T-cell (primary cell): ENCODE measurements around the gene RPL32. TPM values are rescaled to one million over a fixed set of nuclear protein-coding genes. Genes with fewer than 3 reads are reported as not detected.

Experiments
- ATAC-seq, 4 experiments: fragments of 200-7000 bp in 3 of 4; fragments of 150-1000 bp in 1 of 4; cut with Tn5 transposase; replicated peaks in 1 of 4; 1 replicate in 3 of 4; 2 replicates in 1 of 4; pipeline ENCODE4 v1.10.0; 2021; ENCODE audit warnings: moderate library complexity in 3 of 4, mild to moderate bottlenecking in 2 of 4, moderate number of reproducible peaks in 1 of 4
- CTCF ChIA-PET, 2 donors: fragments of 300-600 bp; sonication (Branson Sonifier 250); formaldehyde crosslinking; loops; one replicate each; lab custom pipeline; 2022; ENCODE audit warnings: antibody characterized with exemption in 2 of 2; lab: Charles Lee
- POLR2A ChIA-PET, 2 donors: fragments of 300-600 bp; sonication (Branson Sonifier 250); formaldehyde crosslinking; loops; one replicate each; lab custom pipeline; 2022; ENCODE audit warnings: antibody characterized with exemption in 2 of 2; lab: Charles Lee
- DNase-seq, 35 experiments: peaks; one replicate each; pipeline versions ENCODE4 v3.0.0 to v3.0.0-alpha.2; 2013 to 2023
- H3K27ac ChIP-seq: one replicate; pipeline ENCODE4 v1.5.1; 2013; ENCODE audit warnings: low read length
- H3K27me3 ChIP-seq, 2 experiments: replicated peaks in 1 of 2; 1 replicate in 1 of 2; 2 replicates in 1 of 2; pipeline versions ENCODE4 v1.6.1 to v1.7.0; 2013; ENCODE audit warnings: low read length in 1 of 2, mixed read lengths in 1 of 2; ENCODE audit not compliant: control insufficient read depth in 2 of 2, insufficient read depth in 2 of 2; ENCODE audit errors: extremely low read depth in 1 of 2
- H3K36me3 ChIP-seq, 2 donors: 1 replicate in 1 of 2; 2 replicates in 1 of 2; pipeline versions ENCODE4 v1.6.1 to v1.7.0; 2013; ENCODE audit warnings: low read length in 1 of 2; ENCODE audit not compliant: control insufficient read depth in 2 of 2, insufficient read depth in 1 of 2; ENCODE audit errors: extremely low read depth in 1 of 2
- H3K4me1 ChIP-seq, 2 experiments: 1 replicate in 1 of 2; 2 replicates in 1 of 2; pipeline versions ENCODE4 v1.6.1 to v1.7.0; 2013; ENCODE audit warnings: low read length in 2 of 2, mixed read lengths in 1 of 2; ENCODE audit not compliant: insufficient read depth in 2 of 2, control insufficient read depth in 1 of 2; ENCODE audit errors: extremely low read depth in 1 of 2
- H3K4me3 ChIP-seq, 2 donors: 1 replicate in 1 of 2; 2 replicates in 1 of 2; pipeline versions ENCODE4 v1.5.1 to v1.7.0; 2013; ENCODE audit warnings: mild to moderate bottlenecking in 2 of 2, low read length in 1 of 2, moderate library complexity in 1 of 2; ENCODE audit not compliant: control insufficient read depth in 1 of 2; ENCODE audit errors: extremely low read depth in 1 of 2
- H3K9me3 ChIP-seq: 2 replicates; pipeline ENCODE4 v1.7.0; 2013
- H3K27ac Mint-ChIP-seq, 2 donors: one replicate each; pipeline ENCODE4 v1.8.0; 2020 to 2021; ENCODE audit warnings: mild to moderate bottlenecking in 2 of 2, mixed read lengths in 2 of 2
- H3K27me3 Mint-ChIP-seq, 2 donors: one replicate each; pipeline ENCODE4 v1.8.0; 2021 to 2022; ENCODE audit warnings: mixed read lengths in 2 of 2
- H3K36me3 Mint-ChIP-seq: one replicate; pipeline ENCODE4 v1.8.0; 2021; ENCODE audit warnings: mixed read lengths
- H3K4me1 Mint-ChIP-seq, 3 donors: one replicate each; pipeline ENCODE4 v1.8.0; 2020 to 2022; ENCODE audit warnings: mixed read lengths in 3 of 3, mild to moderate bottlenecking in 1 of 3
- H3K4me3 Mint-ChIP-seq, 3 donors: one replicate each; pipeline ENCODE4 v1.8.0; 2020 to 2022; ENCODE audit warnings: mild to moderate bottlenecking in 3 of 3, mixed read lengths in 3 of 3, moderate library complexity in 3 of 3
- H3K9me3 Mint-ChIP-seq, 3 donors: one replicate each; pipeline ENCODE4 v1.8.0; 2020 to 2022; ENCODE audit warnings: mixed read lengths in 3 of 3
- WGBS: methylation state at CpG from one replicate; pipeline ENCODE4 v1.1.5; 2013; ENCODE audit warnings: missing lambda C conversion rate; ENCODE audit not compliant: insufficient coverage; 5-methylcytosine and 5-hydroxymethylcytosine counted together
- total RNA-seq, 35 experiments: library from RNA in 6 of 35; stranded (reverse) in 6 of 35; fragments of 120-200 nt in 1 of 35; gene quantifications; one replicate each; pipeline versions ENCODE4 v1.2.1 to v1.2.4 and lab custom pipeline; 2013 to 2026

Gene RPL32
- total RNA-seq, 5 donors from 2014 or later (not counting 1 experiment from before 2014, with no cell fraction given) = 3,117 to 3,787 (median 3,363) TPM

DNA sequence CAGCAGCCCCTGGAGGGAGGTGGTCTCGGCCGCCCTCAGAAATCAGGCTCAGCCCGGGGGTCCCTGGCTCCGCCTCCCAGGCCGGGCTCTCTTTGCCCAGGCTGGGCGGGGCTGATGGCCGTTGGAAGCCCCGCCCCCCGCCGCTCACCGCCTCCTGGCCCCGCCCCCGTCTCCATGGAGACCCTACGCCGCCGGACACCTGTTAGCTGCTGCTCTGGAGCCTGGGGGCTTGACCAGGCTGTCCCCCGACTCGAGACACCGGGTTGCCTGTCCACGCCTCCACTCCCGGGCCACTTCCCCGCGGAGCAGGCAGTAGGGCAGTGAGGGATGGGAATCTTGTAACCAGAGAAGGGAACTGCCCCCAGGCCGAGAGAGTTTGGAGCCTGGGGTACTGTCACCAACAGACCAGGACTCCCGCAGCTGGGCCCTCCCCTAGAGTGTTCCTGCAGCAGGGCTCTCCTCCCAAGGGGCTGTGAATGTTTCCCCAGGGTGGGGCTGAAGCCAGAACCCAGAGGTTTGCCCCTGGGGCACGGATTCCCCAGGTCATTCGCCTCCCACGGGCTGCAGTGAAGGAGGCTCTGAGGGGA, 27.8 kb upstream of the RPL32 start:
- H3K36me3 ChIP-seq = no peaks in the 10 kb centered on the region
- Mint-ChIP-seq H3K36me3 (peaks cover 3% of the 10 kb centered on the region), H3K4me3 (peak overlapping the region in 1 of 3 donors; percentile 84), H3K9me3 (peaks cover 5 to 9% (median 6%) of the 10 kb centered on the region in 3 donors), H3K27ac (no peak overlapping the region), H3K4me1 (peaks cover 11 to 24% (median 16%) of the 10 kb centered on the region in 3 donors), H3K27me3 (peaks cover 16 to 40% of the 10 kb centered on the region in 2 donors)
- CTCF ChIA-PET = interaction anchor here in 1 of 2 donors (1.6 kb wide), 1 partner anchor 22 kb away, joined by 9 read pairs; no protein-coding TSS in a partner anchor
- H3K4me1 ChIP-seq = peaks cover 0 to 38% of the 10 kb centered on the region in 2 experiments
- ATAC-seq (peak in 3 of 4 experiments; percentile 7 to 47 (median 17)), DNase-seq (peak in 3 of 35 experiments; percentile 12 to 26 (median 12))
- 30% methylated on average over 10 of the region's 28 CpGs for WGBS
- POLR2A ChIA-PET = no interaction called here
- no peaks in the 10 kb centered on the region for H3K9me3 ChIP-seq
- H3K4me3 ChIP-seq = peak overlapping the region; percentile 44 to 62
- H3K27me3 ChIP-seq = peaks cover 2 to 67% of the 10 kb centered on the region in 2 experiments
- H3K27ac ChIP-seq = no peak overlapping the region

DNA sequence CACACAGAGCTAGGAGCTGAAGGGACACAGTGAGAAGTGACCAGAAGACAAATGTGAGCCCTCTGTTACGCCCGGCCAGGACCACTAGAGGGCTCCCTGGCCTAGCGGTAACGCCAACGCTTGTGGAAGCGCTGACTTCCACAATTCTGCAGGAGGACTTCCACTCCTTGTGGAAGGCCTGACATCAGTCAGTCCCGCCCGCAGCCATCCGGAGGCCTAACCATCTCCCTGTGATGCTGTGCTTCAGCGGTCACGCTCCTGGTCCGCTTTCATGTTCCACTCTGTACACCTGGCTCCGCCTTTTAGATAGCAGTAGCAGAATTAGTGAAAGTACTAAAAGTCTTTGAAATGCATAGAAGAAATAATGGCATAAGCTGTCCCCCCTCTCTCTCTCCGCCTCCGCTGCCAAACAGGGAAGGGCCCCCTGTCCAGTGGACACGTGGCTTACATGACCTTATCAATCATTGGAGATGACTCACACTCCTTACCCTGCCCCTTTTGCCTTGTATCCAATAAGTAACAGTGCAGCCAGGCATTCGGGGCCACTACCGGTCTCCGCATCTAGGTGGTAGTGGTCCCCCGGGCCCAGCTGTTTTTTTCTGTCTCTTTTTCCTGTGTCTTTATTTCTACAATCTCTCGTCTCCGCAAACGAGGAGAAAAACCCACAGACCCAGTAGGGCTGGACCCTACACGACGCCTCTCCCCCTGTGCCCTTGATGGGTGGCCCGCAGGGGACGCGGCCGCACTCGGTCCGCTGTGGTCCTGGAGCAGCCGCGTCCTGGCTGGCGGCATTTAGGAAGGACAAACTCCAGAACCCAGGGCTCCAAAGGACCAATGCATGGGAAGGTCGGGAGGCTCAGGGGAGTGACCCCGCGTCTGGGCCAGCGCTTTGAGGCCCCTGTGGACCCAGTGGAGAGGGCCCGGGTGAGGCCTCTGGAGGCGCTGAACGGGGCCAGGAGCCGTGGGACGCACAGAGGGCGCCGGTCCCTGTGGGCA, 27.0 kb upstream of the RPL32 start:
- Histone ChIP-seq H3K36me3 (no peaks in the 10 kb centered on the region), H3K4me3 (peak overlapping the region; percentile 44 to 62), H3K27ac (no peak overlapping the region), H3K9me3 (no peaks in the 10 kb centered on the region), H3K27me3 (peaks cover 2 to 64% of the 10 kb centered on the region in 2 experiments), H3K4me1 (peaks cover 0 to 38% of the 10 kb centered on the region in 2 experiments)
- DNase-seq = peak in 31 of 35 experiments; percentile 15 to 71 (median 38)
- Mint-ChIP-seq H3K27ac (no peak overlapping the region), H3K4me3 (peak overlapping the region; percentile 74 to 85 (median 84)), H3K36me3 (peaks cover 3% of the 10 kb centered on the region), H3K27me3 (peaks cover 11 to 42% of the 10 kb centered on the region in 2 donors), H3K4me1 (peaks cover 11 to 24% (median 16%) of the 10 kb centered on the region in 3 donors), H3K9me3 (peaks cover 5 to 9% (median 6%) of the 10 kb centered on the region in 3 donors)
- peak; percentile 74 to 86 (median 83) for ATAC-seq
- WGBS = 5% methylated on average over 38 of the region's 45 CpGs
- ChIA-PET POLR2A (no interaction called here), CTCF (interaction anchor here in 1 of 2 donors (1.1 to 1.6 kb wide), 2 partner anchors 23 to 27 kb away, joined by 5 to 9 read pairs; partner anchors contain the start of gene RPL32)

DNA sequence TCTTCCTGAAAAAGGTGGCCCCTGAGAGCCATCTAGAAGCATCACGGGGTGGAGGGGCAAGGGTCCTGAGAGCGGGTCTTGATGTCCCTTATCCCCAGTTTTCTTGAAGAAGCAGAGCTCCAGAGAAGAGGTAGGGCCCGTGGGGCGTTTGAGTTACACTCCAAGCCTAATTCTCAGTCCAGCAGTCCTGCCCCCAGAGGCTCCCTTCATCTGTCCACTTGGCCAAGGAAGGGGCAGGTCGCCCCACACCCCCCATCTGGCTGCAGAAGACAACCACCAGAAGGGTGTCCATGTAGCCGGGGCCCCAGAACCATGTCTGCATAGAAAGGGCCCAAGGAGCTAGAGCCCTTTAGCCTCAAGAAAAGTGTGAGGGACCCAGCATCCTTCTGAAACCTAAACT, 25.5 kb upstream of the RPL32 start:
- H3K4me3 Mint-ChIP-seq = no peak overlapping the region
- WGBS = 44% methylated on average over 3 of the region's 6 CpGs
- ChIA-PET POLR2A (no interaction called here), CTCF (no interaction called here)
- peaks cover 5 to 9% (median 6%) of the 10 kb centered on the region in 3 donors for H3K9me3 Mint-ChIP-seq
- H3K27ac Mint-ChIP-seq = no peak overlapping the region
- H3K36me3 ChIP-seq = no peaks in the 10 kb centered on the region
- H3K4me1 Mint-ChIP-seq = peaks cover 11 to 24% (median 16%) of the 10 kb centered on the region in 3 donors
- no peak overlapping the region for H3K4me3 ChIP-seq
- no peak overlapping the region for H3K27ac ChIP-seq
- H3K9me3 ChIP-seq = no peaks in the 10 kb centered on the region
- H3K36me3 Mint-ChIP-seq = peaks cover 3% of the 10 kb centered on the region
- H3K4me1 ChIP-seq = peaks cover 0 to 38% of the 10 kb centered on the region in 2 experiments
- H3K27me3 Mint-ChIP-seq = peaks cover 11 to 37% of the 10 kb centered on the region in 2 donors
- ATAC-seq (no peak), DNase-seq (no peak)
- H3K27me3 ChIP-seq = peaks cover 2 to 56% of the 10 kb centered on the region in 2 experiments

DNA sequence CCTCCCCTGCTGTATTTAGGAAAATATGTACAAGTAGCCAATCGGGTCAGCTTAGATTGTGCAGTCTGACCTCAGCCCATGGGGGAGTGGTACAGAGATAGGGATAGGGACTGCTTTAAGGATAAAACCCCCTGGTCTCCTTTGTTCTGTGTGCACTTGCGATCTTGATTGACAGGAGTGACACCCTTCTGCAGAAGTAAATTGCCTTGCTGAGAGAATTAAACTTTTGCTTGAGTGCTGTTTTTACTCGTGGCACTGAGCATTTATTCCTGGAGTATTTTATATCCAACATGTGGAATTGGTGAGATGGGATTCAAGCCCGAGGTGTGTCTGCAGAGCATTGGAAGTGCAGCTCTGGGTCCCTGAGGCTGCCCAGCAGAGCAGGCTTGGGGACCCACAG, 23.9 kb upstream of the RPL32 start:
- peaks cover 3% of the 10 kb centered on the region for H3K36me3 Mint-ChIP-seq
- no peak overlapping the region for H3K27ac Mint-ChIP-seq
- CTCF ChIA-PET = no interaction called here
- peaks cover 11 to 38% of the 10 kb centered on the region in 2 donors for H3K27me3 Mint-ChIP-seq
- peaks cover 2 to 50% of the 10 kb centered on the region in 2 experiments for H3K27me3 ChIP-seq
- no peak overlapping the region for H3K4me3 ChIP-seq
- no peaks in the 10 kb centered on the region for H3K9me3 ChIP-seq
- H3K27ac ChIP-seq = no peak overlapping the region
- peaks cover 0 to 25% of the 10 kb centered on the region in 2 experiments for H3K4me1 ChIP-seq
- H3K9me3 Mint-ChIP-seq = peaks cover 5 to 9% (median 6%) of the 10 kb centered on the region in 3 donors
- no peaks in the 10 kb centered on the region for H3K36me3 ChIP-seq
- WGBS = 82% methylated on average over 3 of the region's 4 CpGs
- POLR2A ChIA-PET = no interaction called here
- H3K4me1 Mint-ChIP-seq = peaks cover 11 to 17% (median 12%) of the 10 kb centered on the region in 3 donors
- ATAC-seq (no peak), DNase-seq (no peak)
- no peak overlapping the region for H3K4me3 Mint-ChIP-seq

DNA sequence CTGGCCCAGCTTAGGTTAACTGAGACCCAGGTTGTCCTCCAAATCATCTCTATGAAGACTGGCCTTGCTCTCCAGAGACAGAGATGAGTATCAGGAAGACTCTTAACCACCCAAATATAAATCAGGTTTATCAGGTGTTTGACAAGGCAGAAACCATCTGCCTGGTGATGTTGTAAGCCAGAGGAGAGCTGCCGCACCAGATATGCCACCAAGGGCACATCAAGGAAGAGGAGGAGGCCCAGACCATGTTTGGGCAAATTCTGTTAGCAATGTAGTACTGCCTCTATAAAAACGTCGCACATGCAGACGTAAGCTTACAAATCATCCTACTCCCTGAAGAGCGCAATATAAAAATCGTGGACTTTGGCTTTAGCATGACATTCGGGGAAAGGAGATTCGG, 21.0 kb upstream of the RPL32 start:
- Histone ChIP-seq H3K36me3 (no peaks in the 10 kb centered on the region), H3K4me1 (no peaks in the 10 kb centered on the region), H3K27me3 (peaks cover 0 to 28% of the 10 kb centered on the region in 2 experiments), H3K27ac (no peak overlapping the region), H3K4me3 (no peak overlapping the region), H3K9me3 (no peaks in the 10 kb centered on the region)
- Mint-ChIP-seq H3K4me3 (no peak overlapping the region), H3K27ac (no peak overlapping the region), H3K36me3 (peaks cover 3% of the 10 kb centered on the region), H3K27me3 (peaks cover 3 to 21% of the 10 kb centered on the region in 2 donors), H3K4me1 (no peaks in the 10 kb centered on the region), H3K9me3 (peaks cover 5 to 9% (median 6%) of the 10 kb centered on the region in 3 donors)
- ATAC-seq = no peak
- ChIA-PET CTCF (no interaction called here), POLR2A (no interaction called here)
- no peak for DNase-seq
- WGBS = 95% methylated on average over 8 of the region's 8 CpGs

DNA sequence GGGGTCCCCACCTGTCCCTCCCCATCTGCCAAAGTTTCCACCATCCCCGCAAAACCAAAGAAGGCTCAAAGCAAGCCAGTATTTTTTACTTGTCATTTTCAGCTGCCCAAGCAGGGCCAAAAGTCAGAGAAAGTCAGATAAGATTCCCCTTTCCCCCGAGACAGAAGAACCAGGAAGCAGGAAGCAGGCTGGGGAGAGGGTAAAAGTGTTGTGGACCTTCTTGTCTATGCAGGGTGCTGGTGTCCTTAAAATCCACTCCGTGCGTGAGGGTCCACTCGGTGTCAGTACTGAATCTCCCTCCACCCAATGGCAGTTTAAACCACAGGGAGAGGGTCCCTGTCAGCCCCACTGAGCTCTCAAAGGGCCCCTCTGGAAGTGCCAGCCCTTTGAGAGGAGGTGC, 20.2 kb upstream of the RPL32 start:
- peaks cover 3 to 16% of the 10 kb centered on the region in 2 donors for H3K27me3 Mint-ChIP-seq
- ChIA-PET CTCF (no interaction called here), POLR2A (no interaction called here)
- H3K4me3 Mint-ChIP-seq = no peak overlapping the region
- no peak overlapping the region for H3K27ac Mint-ChIP-seq
- H3K4me1 Mint-ChIP-seq = no peaks in the 10 kb centered on the region
- H3K36me3 Mint-ChIP-seq = peaks cover 3% of the 10 kb centered on the region
- Histone ChIP-seq H3K27me3 (peaks cover 0 to 23% of the 10 kb centered on the region in 2 experiments), H3K4me3 (no peak overlapping the region), H3K27ac (no peak overlapping the region), H3K9me3 (no peaks in the 10 kb centered on the region), H3K4me1 (no peaks in the 10 kb centered on the region), H3K36me3 (no peaks in the 10 kb centered on the region)
- ATAC-seq = no peak
- DNase-seq = no peak
- WGBS = 90% methylated on average over 2 of the region's 5 CpGs
- H3K9me3 Mint-ChIP-seq = peaks cover 5 to 9% (median 6%) of the 10 kb centered on the region in 3 donors
